GM23338 (cell line): ENCODE measurements around the gene TLX3. TPM values are rescaled to one million over a fixed set of nuclear protein-coding genes. Genes with fewer than 3 reads are reported as not detected.

ENCODE experiments used
- ATAC-seq: fragments of 200-7000 bp; cut with Tn5 transposase; 3 replicates; pipeline ENCODE4 v1.9.1; 2020
- DNase-seq: peaks from one replicate; pipeline ENCODE4 v3.0.0-alpha.2; 2015; ENCODE audit warnings: low spot score
- H2AFZ ChIP-seq: fragments of 200-600 bp; sonication (generic); 2 replicates; pipeline ENCODE4 v1.8.0; 2016; ENCODE audit warnings: antibody characterized with exemption, mild to moderate bottlenecking, moderate library complexity
- H3F3A ChIP-seq: fragments of 200-600 bp; sonication (generic); replicated peaks from 2 replicates; pipeline ENCODE4 v1.8.0; 2017; ENCODE audit warnings: antibody characterized with exemption, mixed run types, low read depth
- H3K27ac ChIP-seq: fragments of 200-600 bp; sonication (generic); 2 replicates; pipeline ENCODE4 v1.6.1; 2016; ENCODE audit warnings: low read depth
- H3K27me3 ChIP-seq: fragments of 200-600 bp; sonication (generic); 2 replicates; pipeline ENCODE4 v1.8.0; 2016; ENCODE audit warnings: mild to moderate bottlenecking, mixed run types, moderate library complexity; ENCODE audit not compliant: insufficient read depth
- H3K36me3 ChIP-seq: fragments of 200-600 bp; sonication (generic); 2 replicates; pipeline ENCODE4 v1.8.0; 2016; ENCODE audit warnings: mild to moderate bottlenecking; ENCODE audit not compliant: insufficient read depth
- H3K4me1 ChIP-seq: fragments of 200-600 bp; sonication (generic); 2 replicates; pipeline ENCODE4 v1.8.0; 2016; ENCODE audit warnings: mild to moderate bottlenecking, moderate library complexity; ENCODE audit not compliant: insufficient read depth
- H3K4me2 ChIP-seq: fragments of 200-600 bp; sonication (generic); 2 replicates; pipeline ENCODE4 v1.7.1; 2017; ENCODE audit warnings: mixed run types
- H3K4me3 ChIP-seq: fragments of 200-600 bp; sonication (generic); 2 replicates; pipeline ENCODE4 v1.6.1; 2016; ENCODE audit warnings: mixed run types
- H3K79me2 ChIP-seq: fragments of 200-600 bp; sonication (generic); replicated peaks from 2 replicates; pipeline ENCODE4 v1.8.0; 2017; ENCODE audit warnings: mild to moderate bottlenecking; ENCODE audit not compliant: insufficient read depth
- H3K9me2 ChIP-seq: fragments of 200-600 bp; sonication (generic); 2 replicates; pipeline ENCODE4 v1.8.0; 2017; ENCODE audit not compliant: insufficient read depth
- H4K20me1 ChIP-seq: fragments of 200-600 bp; sonication (generic); replicated peaks from 2 replicates; pipeline ENCODE4 v1.8.0; 2017; ENCODE audit warnings: mild to moderate bottlenecking; ENCODE audit not compliant: insufficient read depth
- H3K27ac Mint-ChIP-seq: 2 replicates; pipeline ENCODE4 v1.8.0; 2020; ENCODE audit warnings: inconsistent platforms, mild to moderate bottlenecking, moderate library complexity, mixed read lengths
- H3K27me3 Mint-ChIP-seq: 3 replicates; pipeline ENCODE4 v1.8.0; 2022; ENCODE audit warnings: low read depth, mild to moderate bottlenecking, moderate library complexity, mixed read lengths, inconsistent platforms; ENCODE audit not compliant: insufficient read depth, poor library complexity
- H3K36me3 Mint-ChIP-seq: 3 replicates; pipeline ENCODE4 v1.8.0; 2021; ENCODE audit warnings: low read depth, mild to moderate bottlenecking, inconsistent platforms, moderate library complexity, mixed read lengths
- H3K4me1 Mint-ChIP-seq: 3 replicates; pipeline ENCODE4 v1.8.0; 2020; ENCODE audit warnings: mild to moderate bottlenecking, inconsistent platforms, mixed read lengths
- H3K4me3 Mint-ChIP-seq: 3 replicates; pipeline ENCODE4 v1.8.0; 2021; ENCODE audit warnings: moderate library complexity, mild to moderate bottlenecking, inconsistent platforms, mixed read lengths
- H3K9me3 Mint-ChIP-seq: 3 replicates; pipeline ENCODE4 v1.8.0; 2020; ENCODE audit warnings: moderate library complexity, mild to moderate bottlenecking, inconsistent platforms, mixed read lengths
- CREB1 ChIP-seq: fragments of 250-450 bp; sonication (Bioruptor Pico); IDR thresholded peaks from 2 replicates; pipeline ENCODE4 v1.5.0; 2020; ENCODE audit warnings: low read depth, mild to moderate bottlenecking, moderate library complexity
- ETS1 ChIP-seq: IDR thresholded peaks from 2 replicates; pipeline ENCODE4 v1.6.1; 2016; ENCODE audit warnings: antibody characterized with exemption
- EZH2 ChIP-seq: fragments of 200-600 bp; sonication (generic); IDR thresholded peaks from one replicate; pipeline ENCODE4 v1.8.0; 2017; ENCODE audit warnings: antibody characterized with exemption, mild to moderate bottlenecking, low read depth; ENCODE audit not compliant: unreplicated experiment
- EZH2phosphoT487 ChIP-seq: fragments of 200-600 bp; sonication (generic); IDR thresholded peaks from one replicate; pipeline ENCODE4 v1.8.1; 2018; ENCODE audit warnings: antibody characterized with exemption; ENCODE audit not compliant: unreplicated experiment
- NANOG ChIP-seq: IDR thresholded peaks from 2 replicates; pipeline ENCODE4 v1.6.1; 2016; ENCODE audit warnings: antibody characterized with exemption, borderline replicate concordance
- POLR2AphosphoS5 ChIP-seq: IDR thresholded peaks from 2 replicates; pipeline ENCODE4 v1.6.1; 2016; ENCODE audit warnings: antibody characterized with exemption, low read depth
- STAT1 ChIP-seq: IDR thresholded peaks from one replicate; pipeline ENCODE4 v1.6.1; 2016; ENCODE audit warnings: antibody characterized with exemption; ENCODE audit not compliant: unreplicated experiment
- ZNF114 ChIP-seq: fragments of 250-450 bp; sonication (Bioruptor Pico); IDR thresholded peaks from 2 replicates; pipeline ENCODE4 v1.5.0; 2020; ENCODE audit warnings: mild to moderate bottlenecking, moderate library complexity
- ZNF331 ChIP-seq: fragments of 250-450 bp; sonication (Bioruptor Pico); IDR thresholded peaks from 2 replicates; pipeline ENCODE4 v1.5.0; 2020; ENCODE audit warnings: low read depth, mild to moderate bottlenecking, moderate library complexity
- polyA plus RNA-seq: library from polyadenylated mRNA; unstranded; fragments of >200 nt; fragmentation: Nextera tagmentation; extraction: Ambion mirVana; gene quantifications from 2 replicates; pipeline ENCODE4 v1.2.1, GENCODE V29; 2016
- total RNA-seq: library from RNA; depleted of rRNA; stranded (reverse); fragments of >200 nt; shearing (Covaris generic); gene quantifications from 2 replicates; pipeline ENCODE4 v1.2.3, GENCODE V29; 2014

The TLX3 gene
- total and polyA plus RNA-seq, 2 experiments from 2014 or later, result 0.83 TPM; not detected in 1

DNA sequence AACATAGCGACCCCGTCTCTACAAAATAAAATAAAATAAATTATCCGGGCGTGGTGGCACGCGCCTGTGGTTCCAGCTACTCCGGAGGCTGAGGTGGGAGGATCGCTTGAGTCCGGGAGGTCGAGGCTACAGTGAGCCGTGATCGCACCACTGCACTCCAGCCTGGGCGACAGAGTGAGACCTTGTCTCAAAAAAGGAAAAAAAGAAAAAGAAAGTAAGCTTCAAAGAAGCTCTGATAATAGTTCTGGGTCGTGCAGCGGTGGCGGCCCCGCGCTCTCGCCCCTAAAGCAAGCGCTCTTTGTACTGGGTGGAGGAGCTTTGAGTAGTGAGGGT lies 6.8 kb downstream of the TLX3 start:
- peaks cover 98% of the 10 kb centered on the region for H3K27me3 Mint-ChIP-seq
- Histone ChIP-seq H3K27me3 (peaks cover 100% of the 10 kb centered on the region), H3K79me2 (no peaks in the 10 kb centered on the region)

GRCh38 chr5:171316258-171317121 lies 7.4 kb downstream of the TLX3 start:
- peak; percentile 67 for DNase-seq
- H3K79me2 ChIP-seq, result no peaks in the 10 kb centered on the region
- H3K36me3 ChIP-seq, result no peaks in the 10 kb centered on the region
- Mint-ChIP-seq H3K27me3 (peaks cover 98% of the 10 kb centered on the region), H3K36me3 (no peaks in the 10 kb centered on the region; the same call in 2 of the 3 replicates), H3K9me3 (peaks cover 14% of the 10 kb centered on the region; the same call in 2 of the 3 replicates), H3K4me3 (peak overlapping the region; percentile 36; the same call in 2 of the 3 replicates), H3K27ac (no peak overlapping the region), H3K4me1 (peaks cover 42% of the 10 kb centered on the region)
- peaks cover 14% of the 10 kb centered on the region for H4K20me1 ChIP-seq
- peak; percentile 91 for TF ChIP-seq EZH2phosphoT487
- TF ChIP-seq NANOG, result no peak
- peak; percentile 79 for TF ChIP-seq EZH2
- TF ChIP-seq ZNF114 (CRISPR knock-in tag), result no peak
- H2AFZ ChIP-seq, result peak overlapping the region; percentile 56; the same call in 1 of the 2 replicates
- H3K27ac ChIP-seq, result no peak overlapping the region
- peak overlapping the region; percentile 39 for H3K4me3 ChIP-seq
- H3K27me3 ChIP-seq, result peaks cover 100% of the 10 kb centered on the region
- H3F3A ChIP-seq, result peaks cover 19% of the 10 kb centered on the region; the same call in 1 of the 2 replicates
- peak overlapping the region; percentile 66; the same call in 1 of the 2 replicates for H3K4me2 ChIP-seq
- H3K4me1 ChIP-seq, result peaks cover 52% of the 10 kb centered on the region
- peak; percentile 24 for ATAC-seq
- no peaks in the 10 kb centered on the region for H3K9me2 ChIP-seq

More for the DNA sequence above, 6.8 kb downstream of the TLX3 start:
- Mint-ChIP-seq H3K4me1 (peaks cover 42% of the 10 kb centered on the region), H3K9me3 (peaks cover 14% of the 10 kb centered on the region; the same call in 2 of the 3 replicates), H3K27ac (no peak overlapping the region), H3K4me3 (peak overlapping the region; percentile 36; the same call in 2 of the 3 replicates), H3K36me3 (no peaks in the 10 kb centered on the region; the same call in 2 of the 3 replicates)
- H3K4me3 ChIP-seq, result peak overlapping the region; percentile 39
- H2AFZ ChIP-seq, result no peak overlapping the region; the same call in 1 of the 2 replicates
- H3F3A ChIP-seq, result peaks cover 19% of the 10 kb centered on the region; the same call in 1 of the 2 replicates
- H3K4me1 ChIP-seq, result peaks cover 54% of the 10 kb centered on the region
- DNase-seq (no peak), ATAC-seq (no peak)
- peaks cover 14% of the 10 kb centered on the region for H4K20me1 ChIP-seq
- peak overlapping the region; percentile 66; the same call in 1 of the 2 replicates for H3K4me2 ChIP-seq
- no peak overlapping the region for H3K27ac ChIP-seq
- H3K9me2 ChIP-seq, result no peaks in the 10 kb centered on the region
- no peaks in the 10 kb centered on the region for H3K36me3 ChIP-seq
- TF ChIP-seq ZNF114 (CRISPR knock-in tag) (no peak), CREB1 (CRISPR knock-in tag) (no peak), EZH2 (peak; percentile 83)

GRCh38 chr5:171317230-171317629 lies 8.2 kb downstream of the TLX3 start:
- Mint-ChIP-seq H3K36me3 (no peaks in the 10 kb centered on the region; the same call in 2 of the 3 replicates), H3K4me3 (peak overlapping the region; percentile 37; the same call in 2 of the 3 replicates), H3K9me3 (peaks cover 14% of the 10 kb centered on the region; the same call in 2 of the 3 replicates), H3K27me3 (peaks cover 98% of the 10 kb centered on the region), H3K4me1 (peaks cover 42% of the 10 kb centered on the region), H3K27ac (no peak overlapping the region)
- no peak for DNase-seq
- Histone ChIP-seq H3K36me3 (no peaks in the 10 kb centered on the region), H4K20me1 (peaks cover 14% of the 10 kb centered on the region), H3K27ac (no peak overlapping the region), H3K4me3 (peak overlapping the region; percentile 41; the same call in 1 of the 2 replicates), H3K4me2 (peak overlapping the region; percentile 77), H3K9me2 (no peaks in the 10 kb centered on the region), H3K27me3 (peaks cover 100% of the 10 kb centered on the region), H3K4me1 (peaks cover 52% of the 10 kb centered on the region), H3K79me2 (no peaks in the 10 kb centered on the region), H2AFZ (no peak overlapping the region), H3F3A (peaks cover 19% of the 10 kb centered on the region; the same call in 1 of the 2 replicates)
- no peak for ATAC-seq
- TF ChIP-seq ZNF114 (CRISPR knock-in tag) (no peak), ETS1 (no peak), STAT1 (no peak), POLR2AphosphoS5 (no peak), ZNF331 (no peak), EZH2 (peak; percentile 89)
